NK-92 (cell line): Measurements from ENCODE around the gene CRYBG3.
"Not testable (repeated sequence)": the region's sequence is repeated elsewhere in the genome, so short reads cannot be mapped to it uniquely, and the experiment has no call there.

Source experiments
- DNase-seq: peaks from one replicate; lab custom pipeline; 2025; ENCODE audit not compliant: unreplicated experiment; lab: John Stamatoyannopoulos, UW

CRYBG3 gene

DNA sequence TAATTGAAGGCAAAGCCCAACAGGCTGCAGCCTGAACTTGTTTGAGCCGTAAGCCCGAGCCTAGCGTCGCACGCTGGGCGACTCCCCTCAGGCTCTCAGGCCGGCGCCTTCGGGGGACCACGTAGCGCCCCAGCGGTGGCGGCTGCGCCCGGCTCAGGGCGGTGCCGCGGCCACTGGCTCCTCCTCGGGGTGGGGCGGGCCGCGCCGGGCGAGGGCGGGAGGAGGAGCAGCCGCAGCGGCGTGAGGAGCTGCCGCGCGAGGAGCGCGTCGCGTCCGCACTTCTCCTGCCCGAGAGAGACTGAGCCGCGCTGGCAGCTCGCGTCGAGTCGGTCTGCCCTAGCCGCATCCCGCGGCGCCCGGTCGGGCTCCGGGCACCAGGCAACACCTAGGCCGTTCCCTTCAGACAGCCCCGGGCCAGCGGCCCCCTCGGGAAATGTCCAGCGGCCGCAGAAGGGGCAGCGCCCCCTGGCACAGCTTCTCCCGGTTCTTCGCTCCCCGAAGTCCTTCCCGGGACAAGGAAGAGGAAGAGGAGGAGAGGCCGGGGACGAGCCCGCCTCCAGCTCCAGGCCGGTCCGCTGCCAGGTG, at the start of gene CRYBG3:
TSS of gene CRYBG3 (plus strand) at position 238 of the 585 bp plus-strand sequence. CDS start at position 434, 196 bp downstream.
- no peak for DNase-seq

DNA sequence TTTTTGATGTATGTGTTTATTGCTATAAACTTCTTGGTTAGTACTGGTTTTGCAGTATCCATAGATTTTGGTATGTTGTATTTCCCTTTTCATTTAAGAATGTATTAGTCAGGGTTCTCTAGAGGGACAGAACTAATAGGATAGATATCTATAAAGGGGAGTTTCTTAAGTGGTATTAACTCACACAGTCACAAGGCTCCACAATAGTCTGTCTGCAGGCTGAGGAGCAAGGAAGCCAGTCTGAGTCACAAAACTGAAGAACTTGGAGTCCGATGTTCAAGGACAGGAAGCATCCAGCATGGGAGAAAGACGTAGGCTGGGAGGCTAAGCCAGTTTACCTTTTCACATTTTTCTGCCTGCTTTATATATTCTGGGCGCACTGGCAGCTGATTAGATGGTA, 48.9 kb upstream of the CRYBG3 start:
- DNase-seq: no peak

DNA sequence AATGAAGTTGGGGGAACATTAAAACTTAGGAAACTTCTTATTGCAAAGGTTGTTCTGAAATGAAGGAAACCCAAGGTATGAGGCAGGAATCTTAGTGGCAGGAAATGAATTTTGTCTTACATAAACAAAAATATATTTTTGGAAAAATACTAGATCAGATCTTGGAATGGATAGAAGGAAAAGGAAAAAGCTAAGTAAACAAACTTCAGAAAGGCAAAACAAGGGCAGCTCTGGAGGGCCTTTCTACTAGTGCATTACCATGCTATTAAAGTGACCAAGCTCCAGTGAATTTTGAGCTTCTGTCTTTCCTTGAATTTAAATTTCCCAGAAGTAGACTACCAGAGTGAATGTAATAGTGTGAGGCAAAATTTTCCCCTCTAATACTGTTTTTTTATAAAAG, 43.7 kb upstream of the CRYBG3 start:
- DNase-seq: no peak

DNA sequence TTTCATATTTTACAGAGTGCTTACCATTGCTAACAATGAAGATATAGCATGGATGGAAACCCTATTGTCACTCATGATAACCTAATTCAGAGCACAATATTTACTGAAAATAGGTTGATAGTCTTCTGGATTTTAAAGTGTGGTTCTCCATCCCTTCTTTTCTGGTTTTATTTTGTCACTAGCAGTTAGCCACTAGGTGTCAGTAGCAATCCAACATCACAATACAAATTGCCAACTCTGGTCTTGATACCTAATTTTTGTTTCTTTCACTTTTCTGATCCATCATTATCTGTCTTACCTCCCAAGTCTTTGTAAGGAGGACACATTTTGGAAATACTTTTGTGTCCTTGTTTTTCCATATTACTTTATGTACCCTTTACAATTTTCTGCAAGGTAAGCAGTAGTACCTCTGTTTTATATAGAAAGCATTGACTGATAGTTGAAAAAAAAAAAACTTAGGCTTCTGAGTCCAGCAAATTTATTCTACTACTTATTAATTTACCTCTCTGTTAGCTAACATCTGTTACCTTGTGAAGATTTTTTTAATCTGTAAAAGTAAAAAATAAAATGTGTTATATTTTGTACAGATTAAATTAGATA, 28.3 kb upstream of the CRYBG3 start:
- no peak for DNase-seq

DNA sequence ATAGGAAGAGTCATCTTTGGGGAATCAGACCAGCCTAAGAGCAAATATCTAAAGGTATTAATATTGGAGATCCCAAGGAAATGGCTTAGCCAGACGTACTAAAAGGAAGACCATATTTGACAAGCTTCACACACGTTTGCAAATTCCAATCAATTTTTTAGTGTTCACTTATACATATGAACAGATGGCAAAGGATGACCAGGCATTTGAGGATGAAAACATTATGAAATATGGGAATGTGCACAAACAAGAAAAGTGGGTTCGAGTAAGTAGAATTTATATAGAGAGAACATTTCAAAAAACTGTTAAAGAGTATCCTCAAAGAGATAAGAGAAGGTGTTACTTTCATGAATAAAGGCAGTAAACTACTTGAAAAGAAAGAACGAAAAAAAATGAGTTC, 25.9 kb upstream of the CRYBG3 start:
- DNase-seq: no peak

DNA sequence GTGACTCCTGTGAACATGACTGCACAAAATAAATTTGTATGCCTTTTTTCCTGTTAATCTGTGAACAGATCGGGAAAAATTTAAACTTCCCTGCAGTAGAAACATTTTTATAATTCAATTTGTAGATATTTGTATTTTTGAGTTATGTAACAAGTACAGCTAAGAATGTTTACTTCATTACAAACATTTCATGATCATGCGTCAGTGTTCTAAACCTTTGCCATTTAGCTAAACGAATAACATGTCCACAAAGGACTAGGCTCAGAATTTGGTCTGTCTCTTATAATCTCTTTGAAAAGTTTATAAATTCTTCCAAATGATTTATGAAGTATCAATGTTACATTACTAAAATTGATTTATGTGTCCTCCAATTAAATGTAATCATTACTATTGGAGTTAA, 17.3 kb upstream of the CRYBG3 start:
- no peak for DNase-seq

DNA sequence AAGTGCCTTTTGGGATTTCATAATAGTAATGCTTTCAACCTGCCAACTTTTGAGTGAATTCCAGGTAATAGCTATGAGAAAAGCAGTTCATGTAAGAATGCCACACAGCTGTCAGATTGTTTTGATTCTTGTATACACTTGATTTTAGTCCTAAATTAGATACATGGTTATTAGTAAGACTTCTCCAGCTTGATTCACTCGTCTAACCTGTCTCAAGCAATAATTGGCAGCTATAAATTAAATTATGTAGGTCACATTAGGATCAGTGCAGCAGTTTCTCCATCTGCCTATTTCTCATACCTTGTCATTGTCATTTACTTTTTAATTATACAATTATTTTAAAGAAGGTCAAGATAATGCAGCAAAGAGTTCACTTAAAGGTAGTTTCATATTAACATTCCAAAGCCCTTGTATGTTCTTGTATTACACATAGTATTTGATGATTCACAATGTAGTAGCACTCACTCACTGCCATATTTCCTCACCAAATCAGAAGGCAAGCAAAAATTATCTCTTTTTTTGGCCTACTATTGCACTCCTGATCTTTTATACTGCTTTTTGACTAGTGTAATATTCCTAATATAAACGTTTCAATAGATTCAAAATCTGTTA, 10.9 kb upstream of the CRYBG3 start:
- DNase-seq: no peak

DNA sequence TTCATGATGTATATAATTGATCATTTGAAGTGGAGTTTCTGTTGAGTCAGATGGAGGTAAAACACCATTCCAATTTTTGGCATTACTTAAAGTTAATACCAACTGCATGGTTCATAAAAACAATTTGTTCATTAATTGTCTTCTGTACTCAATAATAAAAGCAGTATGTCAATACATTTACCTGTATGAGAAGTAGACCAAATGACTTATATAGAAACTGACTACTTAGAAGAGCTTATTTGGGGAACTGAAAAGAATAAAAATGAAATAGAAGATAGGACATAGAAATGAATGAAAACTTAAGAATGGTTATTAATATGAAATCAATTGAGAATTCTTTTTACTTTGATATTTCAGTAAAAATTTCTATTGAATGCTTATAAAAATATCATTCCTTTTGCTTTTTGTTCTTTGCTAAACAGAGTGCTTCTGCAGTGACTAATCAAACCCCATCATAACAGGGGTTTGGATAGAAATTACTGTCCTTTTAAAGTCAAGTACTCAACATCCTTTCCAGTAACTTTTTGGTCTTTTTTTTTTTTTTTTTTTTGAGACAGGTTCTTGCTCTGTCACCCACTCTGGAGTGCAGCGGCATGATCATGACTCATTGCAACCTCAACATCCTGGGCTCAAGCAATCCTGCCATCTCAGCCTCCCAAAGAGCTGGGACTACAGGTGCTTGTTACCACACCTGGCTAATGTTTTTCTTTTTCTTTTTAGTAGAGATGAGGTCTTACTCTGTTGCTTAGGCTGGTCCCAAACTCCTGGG, 6.5 kb upstream of the CRYBG3 start:
- no peak for DNase-seq

DNA sequence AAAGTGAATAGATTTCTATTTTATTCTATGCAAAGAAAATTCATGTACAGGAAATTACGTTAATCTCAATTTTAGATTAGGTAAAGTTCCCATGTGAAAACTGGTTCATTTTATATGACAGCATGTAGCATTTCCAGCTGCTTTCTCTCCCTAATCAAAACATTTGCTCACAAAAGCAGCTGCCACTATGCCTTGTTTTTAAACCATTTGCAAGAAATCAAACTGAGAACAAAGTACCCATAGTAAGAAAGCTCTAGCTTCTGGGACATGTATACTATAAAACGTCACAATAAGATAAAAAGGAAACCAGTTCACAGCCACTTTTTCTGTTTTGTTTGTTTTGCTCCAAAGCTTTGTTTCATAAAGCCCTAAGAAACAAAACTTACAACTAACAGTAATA, 5.0 kb upstream of the CRYBG3 start:
- DNase-seq: no peak

DNA sequence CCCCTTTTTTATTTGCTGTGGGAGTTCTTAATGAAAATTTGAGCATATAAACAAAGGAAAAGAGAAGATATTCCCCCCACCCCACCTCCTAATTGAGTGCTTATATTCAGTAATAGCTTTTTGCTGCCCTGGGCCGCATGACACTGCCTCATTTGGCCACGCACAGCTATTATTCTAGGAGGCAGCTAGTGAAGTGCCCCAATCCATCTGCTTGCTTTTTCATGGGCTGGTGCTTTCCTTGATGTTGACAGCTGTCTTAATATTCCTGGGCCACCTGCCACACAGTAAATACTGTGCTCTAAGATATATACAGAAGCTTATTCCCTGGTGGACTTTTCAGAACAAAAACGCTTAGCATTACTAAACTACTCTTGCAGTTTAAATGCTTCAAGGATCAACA, 3.8 kb upstream of the CRYBG3 start:
- DNase-seq: no peak

DNA sequence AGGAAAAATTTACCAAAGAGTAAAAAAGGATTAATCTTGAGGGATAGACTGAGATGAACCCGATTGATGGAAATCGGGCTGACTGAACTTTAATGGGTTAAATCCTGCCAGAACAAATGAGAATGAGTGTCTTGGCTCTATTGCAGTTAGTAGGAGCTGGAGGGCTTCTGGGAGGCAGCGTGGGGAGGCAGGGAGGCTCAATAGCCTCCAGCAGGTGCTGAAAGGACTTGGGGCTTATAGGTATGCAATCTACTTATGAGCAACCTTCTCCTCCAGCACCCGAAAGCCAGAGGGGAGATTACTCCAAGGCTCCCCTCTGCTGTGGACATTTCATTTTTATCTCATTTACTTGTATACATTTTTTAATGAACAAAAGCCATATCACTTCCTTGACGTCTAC, 1.0 kb upstream of the CRYBG3 start:
- no peak for DNase-seq

DNA sequence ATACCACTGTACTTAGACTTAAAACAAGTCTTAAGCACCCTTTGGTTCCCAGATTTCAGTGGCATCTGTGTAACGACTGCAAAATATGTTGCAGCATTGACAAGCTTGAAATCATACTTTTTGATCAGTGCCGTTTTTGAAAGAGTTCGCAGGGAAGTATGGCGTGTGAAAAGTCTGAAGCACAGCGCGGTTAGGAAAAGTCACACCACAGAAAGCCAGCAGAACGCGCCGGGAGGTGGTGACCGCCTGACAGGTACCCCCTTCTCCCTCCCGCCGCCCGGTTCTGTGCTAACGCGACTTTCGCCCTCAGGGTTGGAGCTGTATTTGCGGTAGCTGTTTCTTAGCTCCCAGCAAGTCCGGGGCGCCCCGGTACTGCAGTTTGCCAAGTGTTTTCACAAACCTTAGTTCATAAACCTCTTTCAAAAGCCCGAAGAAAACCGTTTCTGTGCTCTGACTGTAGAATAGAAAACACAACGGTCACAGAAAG, 481 bp upstream of the CRYBG3 start:
- DNase-seq: no peak

DNA sequence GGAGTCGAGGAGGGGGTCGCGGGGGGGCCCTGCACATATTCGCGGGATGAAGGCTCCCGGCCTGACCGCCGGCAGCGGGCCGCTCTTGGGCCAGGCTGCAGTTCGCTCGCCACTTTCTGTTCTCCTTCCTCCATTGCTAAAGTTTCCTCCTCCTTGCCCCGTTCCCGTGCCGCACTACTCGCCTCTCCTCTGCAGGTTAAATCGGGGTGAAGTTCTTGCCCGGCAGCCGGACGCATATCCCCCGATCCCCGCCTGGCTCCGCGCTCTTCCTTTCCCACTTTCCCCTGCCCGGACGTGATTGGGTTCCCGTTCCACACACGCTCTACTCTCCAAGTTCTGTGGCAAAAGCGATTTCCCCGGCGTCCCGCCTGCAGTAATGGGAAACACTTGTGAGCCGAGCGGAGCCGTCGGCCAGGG, 556 bp downstream of the CRYBG3 start:
- DNase-seq: no peak

DNA sequence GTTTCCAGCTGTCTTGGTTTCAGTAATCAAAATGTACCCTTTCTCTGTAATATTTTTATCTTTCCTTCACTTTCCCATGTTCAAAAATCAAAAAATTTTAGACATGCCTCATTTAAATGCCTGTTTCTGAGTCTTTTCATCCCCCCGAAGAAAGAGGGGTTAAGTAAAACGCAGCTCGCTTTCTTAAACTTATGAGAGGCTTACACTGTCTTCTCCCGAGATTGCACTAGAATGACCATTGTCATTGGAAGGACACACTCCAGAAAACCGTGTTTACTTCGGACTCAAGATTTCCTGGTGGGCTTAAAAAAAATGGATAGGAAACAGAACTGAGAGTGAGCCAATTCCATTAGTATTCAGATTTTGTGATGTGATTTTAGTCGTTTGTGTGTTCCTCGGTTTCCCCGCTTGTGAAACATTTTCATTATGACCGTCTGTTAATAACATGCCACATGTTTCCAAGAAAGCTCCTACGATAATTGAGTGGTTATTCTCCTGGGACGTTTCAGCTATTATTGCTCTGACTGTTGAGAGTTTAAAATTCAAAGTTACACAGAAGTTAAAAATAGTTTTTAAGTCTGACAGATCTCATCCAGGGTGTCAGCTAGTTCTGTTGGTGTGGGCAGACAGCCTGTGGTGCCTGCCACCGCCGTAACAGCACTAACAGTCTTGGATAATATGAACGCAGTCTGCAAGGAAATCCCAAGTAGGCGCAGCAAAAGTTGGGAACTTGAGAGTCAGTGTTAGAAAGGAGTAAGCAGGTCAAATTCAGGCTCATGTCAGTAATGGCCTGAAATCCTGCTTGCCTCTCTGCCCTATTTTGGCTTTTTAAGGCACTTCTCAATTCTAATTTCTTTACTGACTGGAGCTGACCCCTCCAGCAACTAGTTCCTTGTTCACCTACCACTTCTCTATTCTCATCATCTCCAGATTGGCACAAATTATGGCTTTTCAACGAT, 1.5 kb downstream of the CRYBG3 start:
- DNase-seq: no peak

DNA sequence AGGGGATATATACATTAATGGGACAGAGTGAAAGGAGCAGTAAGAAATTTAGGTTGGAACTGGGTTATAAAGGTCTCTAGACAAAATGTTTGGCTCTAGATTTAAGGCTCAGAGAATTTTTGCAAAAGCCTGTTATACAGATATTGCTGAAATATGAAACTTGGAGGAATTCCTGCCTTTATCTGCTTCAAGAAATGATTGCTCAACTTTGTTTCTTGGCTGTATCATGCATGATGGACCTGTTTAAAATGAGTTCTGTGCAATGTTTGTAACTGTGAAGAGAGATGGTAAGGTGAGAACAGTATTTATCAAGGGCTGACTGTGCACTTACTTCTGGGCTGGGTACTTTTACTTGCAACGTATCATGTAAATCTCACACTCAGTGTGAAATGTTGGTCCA, 3.3 kb downstream of the CRYBG3 start:
- DNase-seq: no peak

DNA sequence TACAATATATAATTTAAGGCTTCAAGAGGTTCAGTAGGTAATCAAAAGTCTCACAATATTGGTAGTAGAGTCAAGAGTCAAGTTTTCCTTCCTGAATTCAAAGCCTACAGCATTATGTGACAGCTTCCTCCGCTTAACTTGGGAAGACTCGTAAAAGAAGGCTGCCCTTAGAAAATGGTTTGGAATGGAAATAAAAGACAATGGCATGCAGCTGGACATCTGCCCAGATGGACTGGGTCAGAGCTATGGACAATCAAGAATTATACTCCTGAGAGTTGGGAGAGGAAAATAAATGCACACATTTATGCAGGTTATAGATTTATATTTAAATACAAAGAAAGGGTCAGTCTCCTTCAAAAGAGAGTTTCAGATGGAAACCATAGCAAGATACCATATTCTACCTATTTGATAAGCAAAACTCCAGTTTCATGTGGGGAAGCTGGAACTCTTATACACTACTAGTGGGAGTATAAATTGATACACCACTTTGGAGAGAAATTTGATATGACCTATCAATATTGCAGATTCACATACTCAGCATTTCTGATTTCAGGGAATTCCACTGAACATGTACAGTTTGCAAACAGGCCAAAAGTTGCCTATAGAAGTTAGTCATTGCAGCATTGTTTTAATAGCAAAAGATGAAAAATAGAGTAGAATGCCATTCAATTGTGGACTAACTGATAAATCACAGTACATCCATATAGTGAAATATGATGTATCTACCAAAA, 6.1 kb downstream of the CRYBG3 start:
- no peak for DNase-seq

DNA sequence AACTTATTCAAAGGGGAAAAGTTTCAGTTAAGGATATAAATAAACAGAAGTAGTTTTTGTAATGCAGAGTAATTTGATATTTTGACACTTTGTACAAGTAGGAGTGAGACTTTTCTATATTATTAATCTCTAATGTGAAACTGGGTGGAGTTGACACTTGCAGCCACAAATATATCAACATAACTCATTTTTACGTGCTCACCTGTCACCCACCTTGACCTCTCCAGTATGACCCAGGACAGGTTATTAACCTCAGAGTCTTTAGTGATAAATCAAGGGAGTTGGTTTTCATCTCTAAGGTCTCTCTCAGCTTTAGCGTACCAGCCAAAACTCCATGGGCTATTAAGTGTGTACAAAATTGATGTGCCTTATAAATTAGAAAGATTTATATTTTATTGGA, 7.4 kb downstream of the CRYBG3 start:
- DNase-seq: no peak

DNA sequence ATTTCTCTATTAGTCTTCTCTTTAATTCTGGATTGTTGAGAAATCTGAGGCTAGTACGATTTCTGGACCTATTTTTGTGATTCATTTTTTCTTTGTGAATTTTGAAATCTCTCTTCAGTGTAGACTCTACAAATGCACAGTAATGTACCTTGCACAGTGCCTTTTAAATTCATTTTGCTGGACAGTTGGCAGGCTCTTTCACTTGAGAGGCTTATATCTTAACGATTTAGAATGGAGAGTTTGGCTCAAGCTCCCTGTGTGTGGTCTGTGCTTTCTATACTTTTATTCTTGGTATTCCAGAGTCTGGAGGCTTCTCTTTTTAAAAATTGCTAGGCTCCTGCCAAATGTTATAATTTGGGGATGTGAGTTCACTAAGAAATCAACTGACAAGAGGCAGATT, 8.8 kb downstream of the CRYBG3 start:
- no peak for DNase-seq

DNA sequence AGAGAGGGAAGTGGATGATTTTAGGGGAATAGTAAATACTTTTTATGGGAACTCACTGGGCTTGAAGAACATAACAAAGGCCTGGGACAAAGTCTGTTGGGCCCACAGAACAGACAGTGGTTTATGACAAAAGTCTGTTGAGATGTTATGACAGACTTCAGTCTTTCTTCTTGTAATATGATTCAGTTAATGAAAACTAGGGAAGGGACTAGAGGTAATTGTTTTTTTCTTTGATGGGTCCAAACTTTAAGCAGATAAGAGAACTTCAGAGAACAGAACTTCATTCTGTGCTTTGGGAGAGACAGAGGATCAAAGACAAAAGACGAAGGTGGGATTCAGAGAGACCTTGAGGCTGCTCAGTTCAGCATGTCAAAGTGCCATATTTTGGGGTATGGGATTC, 9.3 kb downstream of the CRYBG3 start:
- no peak for DNase-seq

DNA sequence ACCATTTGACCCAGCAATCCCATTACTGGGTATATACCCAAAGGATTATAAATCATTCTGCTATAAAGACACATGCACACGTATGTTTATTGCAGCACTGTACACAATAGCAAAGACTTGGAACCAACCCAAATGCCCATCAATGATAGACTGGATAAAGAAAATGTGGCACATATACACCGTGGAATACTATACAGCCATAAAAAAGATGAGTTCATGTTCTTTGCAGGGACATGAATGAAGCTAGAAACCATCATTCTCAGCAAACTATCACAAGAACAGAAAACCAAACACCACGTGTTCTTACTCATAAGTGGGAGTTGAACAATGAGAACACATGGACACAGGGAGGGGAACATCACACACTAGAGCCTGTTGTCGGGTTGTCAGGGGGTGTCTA, 11.4 kb downstream of the CRYBG3 start:
- not testable (repeated sequence) for DNase-seq
